BJ (cell line): ENCODE measurements around the gene MRO. TPM values are rescaled to one million over a fixed set of nuclear protein-coding genes. Genes with fewer than 3 reads are reported as not detected.

ENCODE experiments used
- CTCF ChIA-PET: fragments of 350-600 bp; formaldehyde crosslinking; extraction: SDS; loops from one replicate; lab custom pipeline; 2021; ENCODE audit warnings: antibody characterized with exemption, inconsistent platforms; lab: Yijun Ruan, JAX
- POLR2A ChIA-PET: fragments of 300-600 bp; sonication (Branson Sonifier 250); formaldehyde crosslinking; extraction: SDS; loops from one replicate; lab custom pipeline; 2021; ENCODE audit warnings: antibody characterized with exemption; lab: Charles Lee
- DNase-seq: peaks from one replicate; pipeline ENCODE4 v3.0.0-alpha.2; 2011; ENCODE audit warnings: low read depth
- H3K27me3 ChIP-seq: 2 replicates; pipeline ENCODE4 v1.6.0; 2011; ENCODE audit warnings: low read length; ENCODE audit not compliant: control insufficient read depth, insufficient read depth
- H3K36me3 ChIP-seq: 2 replicates; pipeline ENCODE4 v1.5.1; 2011; ENCODE audit warnings: low read length; ENCODE audit not compliant: control insufficient read depth, insufficient read depth
- H3K4me3 ChIP-seq: 2 replicates; pipeline ENCODE4 v1.5.1; 2011; ENCODE audit warnings: low read depth, mild to moderate bottlenecking, control low read depth, low read length
- CTCF ChIP-seq: IDR thresholded peaks from 2 replicates; pipeline ENCODE4 v1.5.1; 2011; ENCODE audit warnings: low read depth, mild to moderate bottlenecking, control low read depth, inconsistent platforms, low read length, moderate library complexity; ENCODE audit not compliant: insufficient read depth
- polyA plus RNA-seq: library from polyadenylated mRNA; depleted of rRNA; stranded (reverse); fragments of >200 nt; gene quantifications from 2 replicates; pipeline ENCODE4 v1.2.3, GENCODE V29; 2011

Gene MRO
- polyA plus RNA-seq, 1 experiment: not detected

- POLR2A ChIA-PET: no interaction called here
Measured at GRCh38 chr18:50847192-50847591, 27.4 kb upstream of the MRO start.

GRCh38 chr18:50844960-50845359 is 25.1 kb upstream of the MRO start:
- DNase-seq: no peak
- H3K36me3 ChIP-seq: no peaks in the 10 kb centered on the region
- ChIA-PET CTCF (interaction anchor here (1.2 to 1.7 kb wide), 2 partner anchors 8 to 10 kb away, joined by 4 to 7 read pairs; no protein-coding TSS in a partner anchor), POLR2A (interaction anchor here (0.6 kb wide), 1 partner anchor 59 kb away, joined by 3 read pairs; no protein-coding TSS in a partner anchor)
- no peak overlapping the region for H3K4me3 ChIP-seq
- no peak for TF ChIP-seq CTCF
- no peaks in the 10 kb centered on the region; the same call in 1 of the 2 replicates for H3K27me3 ChIP-seq

More at GRCh38 chr18:50847192-50847591, 27.4 kb upstream of the MRO start:
- CTCF ChIA-PET: interaction anchor here (1.1 to 1.4 kb wide), 2 partner anchors 26 to 28 kb away, joined by 3 to 4 read pairs; no protein-coding TSS in a partner anchor
- no peak for DNase-seq
- no peaks in the 10 kb centered on the region; the same call in 1 of the 2 replicates for H3K27me3 ChIP-seq
- no peak overlapping the region for H3K4me3 ChIP-seq
- no peak for TF ChIP-seq CTCF
- no peaks in the 10 kb centered on the region for H3K36me3 ChIP-seq

DNA sequence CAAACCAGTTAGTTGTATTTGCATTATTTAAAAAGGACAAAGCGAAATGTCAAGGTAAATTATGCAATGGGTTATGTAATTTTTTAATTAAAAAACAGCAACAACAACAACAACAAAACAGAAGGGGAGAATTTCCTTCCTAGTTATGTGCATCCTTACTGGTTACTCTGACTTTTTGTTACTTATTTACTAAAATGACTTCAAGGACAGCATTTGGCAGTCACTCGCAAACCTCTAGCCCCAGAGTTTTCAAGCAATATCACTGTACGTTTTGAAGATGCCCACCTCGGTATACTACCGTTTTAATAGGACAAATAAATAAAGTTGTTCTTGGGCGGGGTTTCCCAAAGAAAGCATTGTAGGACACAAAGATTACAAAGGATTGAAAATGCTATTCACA is 24.7 kb upstream of the MRO start:
- DNase-seq: no peak
- no peak overlapping the region for H3K4me3 ChIP-seq
- no peaks in the 10 kb centered on the region for H3K36me3 ChIP-seq
- TF ChIP-seq CTCF: no peak
- H3K27me3 ChIP-seq: no peaks in the 10 kb centered on the region; the same call in 1 of the 2 replicates
- POLR2A ChIA-PET: no interaction called here
- CTCF ChIA-PET: interaction anchor here (1.2 kb wide), 1 partner anchor 8 kb away, joined by 4 read pairs; no protein-coding TSS in a partner anchor

GRCh38 chr18:50842846-50843245 is 23.0 kb upstream of the MRO start:
- ChIA-PET CTCF (no interaction called here), POLR2A (no interaction called here)
- H3K4me3 ChIP-seq: no peak overlapping the region
- no peak for DNase-seq
- H3K27me3 ChIP-seq: no peaks in the 10 kb centered on the region; the same call in 1 of the 2 replicates
- TF ChIP-seq CTCF: no peak
- H3K36me3 ChIP-seq: no peaks in the 10 kb centered on the region

DNA sequence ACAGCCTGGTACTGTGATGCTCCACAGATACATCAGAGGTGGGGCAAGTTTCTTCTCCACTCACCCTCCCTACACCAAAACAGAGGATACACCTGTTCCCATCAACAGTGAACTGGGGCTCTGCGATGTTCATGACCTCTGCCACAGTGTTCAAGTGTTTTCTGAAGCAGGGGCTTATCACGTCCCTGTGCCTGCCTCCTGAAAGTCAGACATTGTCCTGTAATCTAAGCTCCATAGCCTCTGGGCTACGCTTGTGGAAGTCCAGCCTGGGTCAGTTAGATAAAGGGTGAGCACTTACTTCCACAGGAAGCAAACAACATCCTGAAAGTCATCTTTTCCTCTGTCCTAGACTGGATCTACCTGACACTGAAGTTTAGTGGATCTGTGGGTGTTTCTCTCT is 20.2 kb upstream of the MRO start:
- Histone ChIP-seq H3K4me3 (no peak overlapping the region), H3K27me3 (no peaks in the 10 kb centered on the region; the same call in 1 of the 2 replicates), H3K36me3 (no peaks in the 10 kb centered on the region)
- ChIA-PET POLR2A (no interaction called here), CTCF (interaction anchor here (0.7 kb wide), 1 partner anchor 24 kb away, joined by 3 read pairs; no protein-coding TSS in a partner anchor)
- no peak for TF ChIP-seq CTCF
- DNase-seq: no peak
